Brain microvascular endothelial cell (primary cell): ENCODE data around the gene ABCC1.

Source experiments
- DNase-seq: peaks from one replicate; pipeline ENCODE4 v3.0.0-alpha.2; 2020
- H3K27ac ChIP-seq: fragments of 250-450 bp; sonication (Bioruptor Pico); 2 replicates; pipeline ENCODE4 v1.5.1; 2020; ENCODE audit warnings: mild to moderate bottlenecking, moderate library complexity
- H3K27me3 ChIP-seq: fragments of 250-450 bp; sonication (Bioruptor Pico); replicated peaks from 2 replicates; pipeline ENCODE4 v1.5.1; 2020; ENCODE audit warnings: mild to moderate bottlenecking
- H3K36me3 ChIP-seq: fragments of 250-450 bp; sonication (Bioruptor Pico); replicated peaks from 2 replicates; pipeline ENCODE4 v1.5.1; 2020; ENCODE audit warnings: mild to moderate bottlenecking
- H3K4me3 ChIP-seq: 2 replicates; pipeline ENCODE4 v1.5.1; 2011; ENCODE audit warnings: low read depth, mild to moderate bottlenecking, control low read depth, low read length, moderate library complexity
- CTCF ChIP-seq: IDR thresholded peaks from 2 replicates; pipeline ENCODE4 v1.5.1; 2011; ENCODE audit warnings: low read depth, mild to moderate bottlenecking, moderate library complexity, low read length, control low read depth, inconsistent platforms; ENCODE audit errors: missing control alignments
- in situ Hi-C: cut with HindIII; loops from 2 replicates; pipeline ENCODE4 v1.10.0; 2017; ENCODE audit warnings: low sequenced_read_pairs, low pct_ligation_motif_present

The ABCC1 gene

GRCh38 chr16:16191493-16192167, 242.2 kb downstream of the ABCC1 start:
- no peak for DNase-seq
- H3K27ac ChIP-seq, result no peak overlapping the region
- TF ChIP-seq CTCF, result no peak
- no peaks in the 10 kb centered on the region for H3K27me3 ChIP-seq
- H3K36me3 ChIP-seq, result no peaks in the 10 kb centered on the region
- in situ Hi-C loops, result no loop called here
- H3K4me3 ChIP-seq, result no peak overlapping the region
